Measurements from ENCODE around the gene FFAR1. TPM values are rescaled to one million over a fixed set of nuclear protein-coding genes. Genes with fewer than 3 reads are reported as not detected.

The FFAR1 gene
- total RNA-seq, 4 donors from 2014 or later: not detected

DNA sequence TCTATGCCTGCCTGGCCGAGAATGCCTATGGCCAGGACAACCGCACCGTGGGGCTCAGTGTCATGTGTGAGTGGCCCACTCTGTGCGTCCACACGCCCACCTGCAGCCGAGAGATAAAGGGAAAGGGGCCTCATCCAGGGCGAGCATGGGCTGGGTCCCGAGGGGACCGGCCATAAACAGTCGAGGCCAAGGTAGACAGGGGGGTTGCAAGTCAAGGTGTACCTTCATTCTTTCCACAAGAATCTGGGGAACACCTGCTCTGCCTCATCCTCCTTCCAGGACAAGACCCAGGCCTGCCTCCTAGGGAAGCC, 47.4 kb upstream of the FFAR1 start:
- TF ChIP-seq POLR2A (IDR thresholded peaks at IDR 0.05): no peak
- no peak for TF ChIP-seq EP300 (IDR thresholded peaks at IDR 0.05)
- no peak for TF ChIP-seq POLR2AphosphoS5 (IDR thresholded peaks at IDR 0.05)
- peaks cover 92% of the 10 kb centered on the region for H3K27me3 ChIP-seq

DNA sequence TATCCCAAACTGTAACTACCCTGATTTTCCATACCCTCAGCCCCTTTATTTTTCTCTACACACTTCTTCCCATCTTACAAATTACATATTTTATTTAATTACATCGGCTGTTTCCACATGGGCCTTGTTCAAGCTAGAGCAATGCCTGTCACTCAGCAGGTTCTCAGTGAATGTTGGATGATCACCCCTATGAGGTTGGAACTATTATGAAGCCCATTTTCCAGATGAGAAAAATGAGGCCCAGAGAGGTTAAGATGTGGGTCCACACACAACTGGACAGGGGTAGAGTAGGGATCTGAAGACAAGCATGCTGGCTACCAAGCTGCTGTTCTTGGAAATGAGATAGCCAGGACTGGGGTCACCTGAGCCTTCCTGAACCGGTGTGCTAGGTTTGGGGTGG, 45.7 kb upstream of the FFAR1 start:
- 88 to 93% methylated on average over 1 to 2 of the region's 2 CpGs for WGBS, 2 donors (ENCODE audit: low coverage in 1 of 2)

More for the DNA sequence above, 47.4 kb upstream of the FFAR1 start:
- 77% methylated on average over 6 of the region's 10 CpGs; no CpG with 5 or more reads in 1 of the 2 donors for WGBS, 2 donors (ENCODE audit: low coverage in 1 of 2)
- no peaks in the 10 kb centered on the region for H3K36me3 ChIP-seq
- no peak overlapping the region for H3K27ac ChIP-seq
- H3K9me3 ChIP-seq: no peaks in the 10 kb centered on the region
- no peak for ATAC-seq
- no peak overlapping the region for H3K4me3 ChIP-seq
- H3K4me1 ChIP-seq: no peaks in the 10 kb centered on the region

DNA sequence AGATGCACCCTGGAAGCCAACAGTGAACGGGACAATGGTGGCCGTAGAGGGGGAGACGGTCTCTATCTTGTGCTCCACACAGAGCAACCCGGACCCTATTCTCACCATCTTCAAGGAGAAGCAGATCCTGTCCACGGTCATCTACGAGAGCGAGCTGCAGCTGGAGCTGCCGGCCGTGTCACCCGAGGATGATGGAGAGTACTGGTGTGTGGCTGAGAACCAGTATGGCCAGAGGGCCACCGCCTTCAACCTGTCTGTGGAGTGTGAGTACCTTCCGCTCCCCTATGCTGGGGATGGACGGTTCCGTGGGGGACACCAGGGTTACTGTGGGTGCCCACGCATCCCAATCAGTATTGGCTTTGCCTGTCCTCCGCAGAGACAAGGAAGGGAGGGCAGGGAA, 45.3 kb upstream of the FFAR1 start:
- no peak for ATAC-seq
- Histone ChIP-seq H3K27me3 (peaks cover 87% of the 10 kb centered on the region), H3K36me3 (no peaks in the 10 kb centered on the region), H3K27ac (no peak overlapping the region), H3K4me3 (no peak overlapping the region), H3K9me3 (no peaks in the 10 kb centered on the region), H3K4me1 (no peaks in the 10 kb centered on the region)
- TF ChIP-seq POLR2A (IDR thresholded peaks at IDR 0.05) (no peak), POLR2AphosphoS5 (IDR thresholded peaks at IDR 0.05) (no peak), EP300 (IDR thresholded peaks at IDR 0.05) (no peak)
- TF ChIP-seq, protein P1, sequence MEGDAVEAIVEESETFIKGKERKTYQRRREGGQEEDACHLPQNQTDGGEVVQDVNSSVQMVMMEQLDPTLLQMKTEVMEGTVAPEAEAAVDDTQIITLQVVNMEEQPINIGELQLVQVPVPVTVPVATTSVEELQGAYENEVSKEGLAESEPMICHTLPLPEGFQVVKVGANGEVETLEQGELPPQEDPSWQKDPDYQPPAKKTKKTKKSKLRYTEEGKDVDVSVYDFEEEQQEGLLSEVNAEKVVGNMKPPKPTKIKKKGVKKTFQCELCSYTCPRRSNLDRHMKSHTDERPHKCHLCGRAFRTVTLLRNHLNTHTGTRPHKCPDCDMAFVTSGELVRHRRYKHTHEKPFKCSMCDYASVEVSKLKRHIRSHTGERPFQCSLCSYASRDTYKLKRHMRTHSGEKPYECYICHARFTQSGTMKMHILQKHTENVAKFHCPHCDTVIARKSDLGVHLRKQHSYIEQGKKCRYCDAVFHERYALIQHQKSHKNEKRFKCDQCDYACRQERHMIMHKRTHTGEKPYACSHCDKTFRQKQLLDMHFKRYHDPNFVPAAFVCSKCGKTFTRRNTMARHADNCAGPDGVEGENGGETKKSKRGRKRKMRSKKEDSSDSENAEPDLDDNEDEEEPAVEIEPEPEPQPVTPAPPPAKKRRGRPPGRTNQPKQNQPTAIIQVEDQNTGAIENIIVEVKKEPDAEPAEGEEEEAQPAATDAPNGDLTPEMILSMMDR (IDR thresholded peaks at IDR 0.05): no peak
- 74 to 81% methylated on average over 5 to 7 of the region's 16 CpGs for WGBS, 2 donors (ENCODE audit: low coverage in 1 of 2)

More for the DNA sequence above, 45.7 kb upstream of the FFAR1 start:
- H3K27ac ChIP-seq: no peak overlapping the region
- no peaks in the 10 kb centered on the region for H3K4me1 ChIP-seq
- TF ChIP-seq, protein P1 (IDR thresholded peaks at IDR 0.05): no peak
- no peak for TF ChIP-seq POLR2A (IDR thresholded peaks at IDR 0.05)
- TF ChIP-seq EP300 (IDR thresholded peaks at IDR 0.05): no peak
- TF ChIP-seq POLR2AphosphoS5 (IDR thresholded peaks at IDR 0.05): no peak
- no peaks in the 10 kb centered on the region for H3K36me3 ChIP-seq
- peaks cover 89% of the 10 kb centered on the region for H3K27me3 ChIP-seq
- H3K4me3 ChIP-seq: no peak overlapping the region
- no peak for ATAC-seq
- no peaks in the 10 kb centered on the region for H3K9me3 ChIP-seq

DNA sequence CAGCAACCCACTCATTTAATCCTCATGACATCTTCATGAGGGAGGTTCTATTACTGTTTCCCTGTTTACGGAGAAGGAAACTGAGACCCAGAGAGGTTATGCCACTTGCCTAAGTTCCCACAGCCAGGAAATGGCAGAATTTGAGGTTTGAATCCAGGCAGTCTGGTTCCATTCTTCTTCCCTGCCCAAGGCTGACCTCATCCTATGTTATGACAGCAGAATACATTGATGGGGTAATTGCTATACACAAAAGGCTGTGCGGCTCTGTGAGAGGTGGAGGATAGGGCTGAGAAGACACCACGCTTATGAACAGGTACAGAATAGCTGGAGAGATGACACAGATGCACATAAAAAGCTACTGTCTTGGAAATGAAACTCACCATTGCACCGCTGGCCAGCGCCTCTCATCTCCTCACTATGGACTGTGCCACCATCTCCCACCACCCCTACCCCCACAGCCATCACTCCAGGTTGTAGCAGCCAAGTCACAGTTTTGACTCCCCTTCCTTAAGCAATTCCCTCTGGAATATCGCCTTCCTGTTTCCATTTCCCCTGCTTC, 44.3 kb upstream of the FFAR1 start:
- no peak for ATAC-seq
- 67% methylated on average over 5 of the region's 6 CpGs; no CpG with 5 or more reads in 1 of the 2 donors for WGBS, 2 donors (ENCODE audit: low coverage in 1 of 2)
- TF ChIP-seq POLR2A (IDR thresholded peaks at IDR 0.05) (no peak), POLR2AphosphoS5 (IDR thresholded peaks at IDR 0.05) (no peak), EP300 (IDR thresholded peaks at IDR 0.05) (no peak)
- TF ChIP-seq, protein P1 (IDR thresholded peaks at IDR 0.05): no peak
- Histone ChIP-seq H3K9me3 (no peaks in the 10 kb centered on the region), H3K4me3 (no peak overlapping the region), H3K36me3 (no peaks in the 10 kb centered on the region), H3K27me3 (peaks cover 77% of the 10 kb centered on the region), H3K27ac (no peak overlapping the region), H3K4me1 (no peaks in the 10 kb centered on the region)

DNA sequence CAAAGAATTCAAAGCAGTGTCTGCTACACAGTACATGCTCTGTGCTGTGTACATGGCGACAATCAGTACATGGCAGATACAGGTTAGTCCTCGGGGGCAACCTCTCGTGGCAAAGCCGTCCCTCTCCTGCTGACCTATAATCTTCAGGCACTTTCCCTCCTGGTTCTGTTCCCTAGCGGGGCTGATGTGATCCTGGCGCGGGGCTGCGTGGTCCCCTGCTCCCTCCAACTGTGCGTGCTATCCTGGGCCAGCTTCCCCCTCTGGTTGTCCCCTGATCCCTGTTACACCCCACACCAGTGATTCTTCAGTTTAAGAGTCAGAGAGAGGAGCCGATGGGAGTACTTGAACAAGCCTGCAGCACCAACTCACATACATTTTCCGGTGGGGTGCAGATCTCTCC, 43.7 kb upstream of the FFAR1 start:
- TF ChIP-seq, protein P1 (IDR thresholded peaks at IDR 0.05): no peak
- no peak for TF ChIP-seq POLR2A (IDR thresholded peaks at IDR 0.05)
- Histone ChIP-seq H3K4me1 (no peaks in the 10 kb centered on the region), H3K27me3 (peaks cover 71% of the 10 kb centered on the region), H3K27ac (no peak overlapping the region), H3K4me3 (no peak overlapping the region), H3K36me3 (no peaks in the 10 kb centered on the region), H3K9me3 (no peaks in the 10 kb centered on the region)
- 45 to 89% methylated on average over 2 of the region's 11 CpGs for WGBS, 2 donors (ENCODE audit: low coverage in 1 of 2)
- no peak for ATAC-seq

Data from gastroesophageal sphincter (tissue), 4 donors.